HG03025 (cell line): ENCODE data around the gene MAP4.

Source experiments
- ATAC-seq: cut with Tn5 transposase; IDR thresholded peaks from one replicate; pipeline ENCODE4 v1.9.1; 2021; ENCODE audit warnings: mild to moderate bottlenecking, moderate library complexity; ENCODE audit not compliant: unreplicated experiment, low FRiP score

The MAP4 gene

GRCh38 chr3:47871389-47871788 is 144.8 kb downstream of the MAP4 start:
- ATAC-seq = no peak

- no peak for ATAC-seq
Measured at GRCh38 chr3:47870702-47871260, 145.4 kb downstream of the MAP4 start.

DNA sequence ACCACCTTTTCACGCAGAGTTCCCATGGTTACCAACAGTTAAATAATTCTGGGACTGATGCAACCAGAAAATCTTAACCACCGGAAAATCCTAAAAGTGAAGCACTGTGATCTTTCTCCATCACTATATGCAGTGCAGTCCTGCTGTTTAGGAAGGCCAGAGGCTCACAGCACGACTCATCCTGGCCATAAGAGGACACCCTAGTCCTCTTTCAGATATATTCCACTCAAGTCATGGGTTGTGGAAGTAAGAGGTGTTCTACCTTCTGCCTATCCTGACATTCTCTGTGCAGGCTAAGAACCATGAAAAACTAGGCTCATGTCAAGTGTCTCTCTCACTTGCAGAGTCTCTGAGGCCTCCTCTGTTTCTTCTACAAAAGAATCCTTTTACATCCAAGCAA is 146.1 kb downstream of the MAP4 start:
- no peak for ATAC-seq

DNA sequence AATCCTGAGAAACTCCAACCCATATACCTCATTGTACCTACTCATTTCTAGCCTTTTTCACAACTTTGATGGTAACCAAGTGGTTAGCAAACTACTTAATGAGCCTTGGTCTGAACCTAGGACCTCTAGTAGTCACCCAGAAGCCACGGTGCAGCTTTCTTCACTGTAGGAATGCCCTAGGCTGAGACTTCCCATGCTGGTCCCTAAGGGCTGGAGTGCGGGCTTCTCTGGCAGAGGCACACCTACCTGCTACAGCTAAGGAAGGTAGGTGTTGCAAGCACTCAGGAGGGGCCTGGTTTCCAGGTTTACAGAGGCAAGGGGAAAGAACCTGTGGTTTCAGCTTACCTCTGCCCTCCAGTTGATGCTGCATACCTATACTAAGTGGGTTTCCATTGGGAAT is 147.9 kb downstream of the MAP4 start:
- no peak for ATAC-seq

GRCh38 chr3:47867451-47868044 is 148.7 kb downstream of the MAP4 start:
- no peak for ATAC-seq

DNA sequence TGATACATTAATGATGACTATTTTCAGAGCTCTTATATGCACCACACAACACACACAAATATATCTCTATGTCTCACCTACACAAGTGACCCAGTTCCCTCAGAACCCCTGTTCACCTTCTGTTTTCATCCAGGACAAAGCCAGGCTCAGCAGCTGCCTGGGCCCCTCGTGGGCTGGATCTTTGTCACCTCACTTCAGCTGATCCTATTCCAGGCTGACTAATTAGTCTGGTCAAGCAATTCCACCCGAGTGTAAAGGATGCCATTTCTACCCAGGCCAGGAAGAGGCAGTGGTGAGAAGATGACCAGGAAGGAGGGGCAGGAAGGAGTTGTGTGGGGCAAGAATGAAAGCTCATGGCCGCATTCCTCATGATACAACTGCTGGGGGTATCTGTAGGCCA is 151.0 kb downstream of the MAP4 start:
- ATAC-seq = no peak

GRCh38 chr3:47863391-47864128 is 152.7 kb downstream of the MAP4 start:
- no peak for ATAC-seq

- ATAC-seq = no peak
Measured at GRCh38 chr3:47859956-47860605, 156.1 kb downstream of the MAP4 start.

DNA sequence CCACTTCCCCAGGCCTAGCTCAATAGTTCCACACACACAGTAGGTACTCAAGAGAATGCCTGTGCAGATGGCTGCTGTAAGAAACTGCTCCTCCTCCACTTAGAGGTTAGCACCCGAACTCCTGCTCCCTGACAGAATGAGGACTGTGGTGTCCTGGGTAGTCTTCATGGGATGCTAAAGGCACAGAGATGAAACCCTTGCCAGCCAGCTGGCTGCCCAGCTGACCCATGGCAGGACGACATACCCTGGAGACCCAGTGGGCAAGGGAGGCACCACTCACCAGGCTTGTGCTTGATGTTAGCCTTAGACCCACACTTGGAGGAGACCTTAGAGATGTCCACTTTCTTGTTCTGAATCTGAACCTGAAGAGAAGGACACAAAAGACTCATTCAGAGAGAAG is 159.1 kb downstream of the MAP4 start:
- ATAC-seq = no peak

DNA sequence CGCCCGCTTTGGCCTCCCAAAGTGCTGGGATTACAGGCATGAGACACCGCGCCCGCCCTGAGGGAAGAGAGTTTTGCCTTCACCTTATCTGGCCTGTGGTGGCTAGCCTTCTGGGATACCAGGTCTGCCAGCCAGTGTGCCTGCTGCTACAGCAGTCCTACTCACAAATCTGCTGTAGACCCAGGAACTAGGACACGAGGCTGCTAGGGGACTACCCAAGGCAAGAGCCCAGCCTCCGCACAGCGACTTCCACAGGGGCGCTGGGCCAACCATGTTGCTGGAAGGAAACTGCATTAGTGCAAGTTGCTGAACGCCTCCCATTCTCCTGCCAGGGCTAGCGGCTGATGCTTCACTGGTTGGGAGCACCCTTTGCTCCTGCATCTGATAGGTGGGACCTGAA is 159.5 kb downstream of the MAP4 start:
- no peak for ATAC-seq

GRCh38 chr3:47855461-47856383 is 160.5 kb downstream of the MAP4 start:
- no peak for ATAC-seq

GRCh38 chr3:47854720-47855455 is 161.3 kb downstream of the MAP4 start:
- no peak for ATAC-seq

- no peak for ATAC-seq
Measured at GRCh38 chr3:47854267-47854666, 161.9 kb downstream of the MAP4 start.

DNA sequence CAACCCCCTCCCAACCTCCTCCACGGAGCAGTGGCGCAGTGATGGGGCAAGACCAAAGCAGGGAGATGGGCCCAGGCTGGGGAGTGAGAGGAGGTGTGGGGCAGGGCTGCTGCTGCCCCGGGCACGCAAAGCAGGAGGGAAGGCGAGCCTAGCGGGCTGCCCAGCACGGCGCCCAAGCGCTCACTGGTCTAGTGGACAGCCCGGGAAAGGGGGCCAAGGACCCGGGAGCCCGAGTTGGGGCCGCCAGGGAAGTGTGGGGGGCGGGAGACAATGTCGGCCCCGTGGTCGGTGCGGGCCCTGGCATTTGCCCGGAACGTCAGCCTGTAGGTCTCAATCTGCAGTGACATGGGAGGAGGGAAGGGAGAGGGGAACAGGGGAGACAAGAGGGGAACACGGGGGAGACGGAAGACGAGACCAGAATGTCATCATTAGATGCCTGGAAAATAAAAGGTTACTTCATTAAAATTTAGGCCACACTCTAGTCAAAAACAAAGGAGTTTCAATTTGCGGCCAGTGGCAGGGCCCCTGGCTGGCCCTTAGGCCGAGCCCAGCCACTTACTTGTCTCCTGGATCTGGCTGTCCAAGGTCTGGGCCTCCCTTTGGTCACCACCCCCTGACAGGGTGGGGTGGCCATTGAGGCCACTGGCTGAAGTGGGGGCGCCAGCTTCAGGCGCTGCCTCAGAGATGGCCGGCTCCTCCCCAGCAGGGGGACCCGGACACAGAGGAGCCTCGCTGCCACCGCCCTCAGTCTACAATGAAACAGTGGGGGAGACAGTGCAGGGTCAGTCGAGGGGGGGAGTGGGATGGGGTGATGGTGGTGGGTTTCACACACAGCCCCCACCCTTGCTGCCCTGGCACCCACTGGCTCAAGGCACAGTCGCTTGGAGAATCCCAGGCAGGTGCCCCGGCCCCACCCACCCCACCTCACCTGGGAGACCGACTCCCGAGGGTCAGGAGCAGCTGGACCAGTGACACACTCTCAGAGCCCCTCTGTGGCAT is 163.3 kb downstream of the MAP4 start:
- ATAC-seq = no peak

- ATAC-seq = no peak
Measured at GRCh38 chr3:47851888-47852603, 164.2 kb downstream of the MAP4 start.

GRCh38 chr3:47850564-47851410 is 165.4 kb downstream of the MAP4 start:
- ATAC-seq = no peak
